Breast epithelium (tissue), 3 donors: ENCODE data around the gene IRAK2.
A peak's percentile ranks its signal among the peaks of the same experiment; 100 is the strongest.

ENCODE experiments used
- POLR2A ChIP-seq: fragments of 450-650 bp; IDR thresholded peaks from one replicate; pipeline ENCODE4 v1.6.1; 2016; ENCODE audit warnings: antibody characterized with exemption, mild to moderate bottlenecking, moderate library complexity
- POLR2AphosphoS5 ChIP-seq, 3 donors: sonication (generic); formaldehyde crosslinking; IDR thresholded peaks; one replicate each; pipeline ENCODE4 v1.6.1; 2017; ENCODE audit warnings: antibody characterized with exemption in 3 of 3
- TF ChIP-seq, protein P1 (sequence below), 3 donors: fragments of 450-650 bp; IDR thresholded peaks; one replicate each; pipeline ENCODE4 v1.5.1; 2016 to 2017; ENCODE audit warnings: antibody characterized with exemption in 3 of 3, mild to moderate bottlenecking in 3 of 3, moderate library complexity in 3 of 3

DNA sequence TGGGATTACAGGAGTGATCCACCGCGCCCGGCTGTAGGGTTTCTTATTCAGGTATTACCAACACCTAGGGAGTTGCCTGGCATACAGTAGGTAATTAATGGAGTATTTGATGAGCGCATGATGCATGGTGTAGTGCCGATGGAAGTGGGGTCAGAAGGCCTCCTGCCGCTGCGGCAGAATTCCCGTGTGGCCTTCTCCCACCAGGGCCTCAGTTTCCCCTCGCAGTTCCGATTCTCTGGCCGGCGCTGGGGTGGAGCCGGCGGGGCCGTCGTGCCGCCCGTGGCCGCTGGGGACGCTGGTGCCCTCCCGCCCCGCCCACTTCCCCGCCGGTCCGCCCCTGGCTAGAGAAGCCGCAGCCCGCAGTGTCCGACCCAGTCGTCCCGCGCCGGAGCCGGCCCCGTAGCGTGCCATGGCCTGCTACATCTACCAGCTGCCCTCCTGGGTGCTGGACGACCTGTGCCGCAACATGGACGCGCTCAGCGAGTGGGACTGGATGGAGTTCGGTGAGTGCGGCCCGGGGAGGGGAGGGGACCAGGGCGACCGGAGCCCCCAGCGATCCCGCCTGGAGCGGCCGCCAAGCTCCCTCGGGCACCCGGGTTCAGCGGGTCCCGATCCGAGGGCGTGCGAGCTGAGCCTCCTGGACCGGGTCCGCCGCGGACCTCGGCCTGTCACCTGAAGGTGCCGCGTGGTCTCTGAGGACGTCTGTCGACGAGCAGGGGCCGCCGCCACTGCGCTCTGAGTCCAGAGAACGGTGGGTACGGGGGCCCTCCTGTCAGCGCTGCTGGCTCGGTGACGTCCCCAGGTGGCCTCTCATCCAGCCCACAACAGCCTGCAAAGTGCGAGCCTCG is at the start of gene IRAK2:
- TF ChIP-seq, protein P1, sequence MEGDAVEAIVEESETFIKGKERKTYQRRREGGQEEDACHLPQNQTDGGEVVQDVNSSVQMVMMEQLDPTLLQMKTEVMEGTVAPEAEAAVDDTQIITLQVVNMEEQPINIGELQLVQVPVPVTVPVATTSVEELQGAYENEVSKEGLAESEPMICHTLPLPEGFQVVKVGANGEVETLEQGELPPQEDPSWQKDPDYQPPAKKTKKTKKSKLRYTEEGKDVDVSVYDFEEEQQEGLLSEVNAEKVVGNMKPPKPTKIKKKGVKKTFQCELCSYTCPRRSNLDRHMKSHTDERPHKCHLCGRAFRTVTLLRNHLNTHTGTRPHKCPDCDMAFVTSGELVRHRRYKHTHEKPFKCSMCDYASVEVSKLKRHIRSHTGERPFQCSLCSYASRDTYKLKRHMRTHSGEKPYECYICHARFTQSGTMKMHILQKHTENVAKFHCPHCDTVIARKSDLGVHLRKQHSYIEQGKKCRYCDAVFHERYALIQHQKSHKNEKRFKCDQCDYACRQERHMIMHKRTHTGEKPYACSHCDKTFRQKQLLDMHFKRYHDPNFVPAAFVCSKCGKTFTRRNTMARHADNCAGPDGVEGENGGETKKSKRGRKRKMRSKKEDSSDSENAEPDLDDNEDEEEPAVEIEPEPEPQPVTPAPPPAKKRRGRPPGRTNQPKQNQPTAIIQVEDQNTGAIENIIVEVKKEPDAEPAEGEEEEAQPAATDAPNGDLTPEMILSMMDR (IDR thresholded peaks at IDR 0.05), result peak; percentile 35 to 85 (median 66)
- no peak for TF ChIP-seq POLR2A
- peak; percentile 28 to 43 (median 32) for TF ChIP-seq POLR2AphosphoS5 (IDR thresholded peaks at IDR 0.05)
